HG02623 (cell line): Measurements from ENCODE around the gene TARS1.
"Not testable (repeated sequence)": the region's sequence is repeated elsewhere in the genome, so short reads cannot be mapped to it uniquely, and the experiment has no call there.

Source experiments
- ATAC-seq: cut with Tn5 transposase; IDR thresholded peaks from one replicate; pipeline ENCODE4 v1.9.1; 2021; ENCODE audit warnings: moderate library complexity; ENCODE audit not compliant: unreplicated experiment

Gene TARS1

GRCh38 chr5:33482335-33482734, 41.6 kb downstream of the TARS1 start:
- no peak for ATAC-seq

GRCh38 chr5:33487236-33487635, 46.5 kb downstream of the TARS1 start:
- no peak for ATAC-seq

DNA sequence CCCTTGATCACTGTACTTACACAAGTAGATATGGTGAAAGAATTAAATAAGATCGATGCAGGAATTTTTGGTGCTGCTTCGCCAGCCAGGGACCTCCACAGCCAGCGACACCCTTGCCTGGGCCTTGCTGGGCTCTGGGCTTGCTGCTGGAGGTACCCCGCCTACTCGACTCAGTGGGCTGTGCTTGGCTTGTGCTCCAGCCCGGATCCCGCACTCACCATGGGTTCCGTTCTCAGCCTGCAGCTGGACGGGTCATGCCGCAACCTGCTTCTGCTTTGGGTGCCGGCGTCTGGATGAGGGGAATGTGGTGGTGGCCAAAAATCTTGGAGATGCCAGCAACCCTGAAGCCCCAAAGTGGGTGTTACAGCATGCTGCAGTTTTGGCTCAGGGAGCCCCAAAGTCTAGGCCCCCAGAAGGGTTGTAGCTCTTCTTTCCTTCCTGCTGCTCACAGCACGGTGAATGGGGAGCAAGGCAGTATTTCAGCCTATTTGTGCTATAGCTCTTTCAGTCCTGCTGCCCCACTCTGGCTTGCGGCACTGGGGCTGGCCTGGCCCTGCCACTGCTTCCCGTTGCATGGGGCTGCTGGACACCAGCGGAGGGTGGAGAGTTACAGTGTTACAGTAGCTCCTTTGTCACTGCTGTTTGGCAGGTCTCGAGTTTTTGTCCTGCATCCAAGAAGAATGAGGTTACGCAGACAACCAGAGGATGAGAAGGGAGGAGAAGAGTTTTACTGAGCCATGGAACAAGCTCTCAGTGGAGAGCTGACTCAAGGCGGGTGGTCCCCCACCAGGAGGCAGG, 48.0 kb downstream of the TARS1 start:
- no peak for ATAC-seq

DNA sequence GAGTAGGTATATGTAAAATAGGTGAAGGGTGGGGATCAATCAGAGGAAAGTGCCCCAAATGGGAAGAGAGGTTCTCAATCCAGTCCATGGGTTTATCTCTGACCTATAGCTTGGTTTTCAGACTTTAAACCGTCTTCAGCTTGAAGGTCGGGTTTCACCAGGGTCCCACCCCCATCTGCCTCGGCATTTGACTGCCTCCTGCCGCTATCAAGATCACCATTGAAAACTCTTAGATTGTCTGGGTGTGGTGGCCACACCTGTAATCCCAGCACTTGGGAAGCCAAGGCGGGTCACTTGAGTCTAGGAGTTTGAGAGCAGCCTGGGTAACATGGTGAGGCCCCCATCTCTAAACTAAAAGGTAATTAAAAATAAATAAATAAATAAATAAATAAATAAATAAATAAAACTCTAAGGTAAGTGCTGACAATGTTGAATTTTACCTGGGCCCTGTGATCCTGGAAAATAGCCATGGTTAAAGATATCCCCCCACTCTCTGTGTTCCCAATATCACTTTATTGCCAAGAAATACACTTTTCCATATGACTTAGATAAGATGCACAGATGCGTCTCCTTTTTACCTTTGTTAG, 48.8 kb downstream of the TARS1 start:
- ATAC-seq, result no peak

GRCh38 chr5:33490071-33490665, 49.4 kb downstream of the TARS1 start:
- no peak for ATAC-seq

GRCh38 chr5:33491941-33492340, 51.2 kb downstream of the TARS1 start:
- no peak for ATAC-seq

DNA sequence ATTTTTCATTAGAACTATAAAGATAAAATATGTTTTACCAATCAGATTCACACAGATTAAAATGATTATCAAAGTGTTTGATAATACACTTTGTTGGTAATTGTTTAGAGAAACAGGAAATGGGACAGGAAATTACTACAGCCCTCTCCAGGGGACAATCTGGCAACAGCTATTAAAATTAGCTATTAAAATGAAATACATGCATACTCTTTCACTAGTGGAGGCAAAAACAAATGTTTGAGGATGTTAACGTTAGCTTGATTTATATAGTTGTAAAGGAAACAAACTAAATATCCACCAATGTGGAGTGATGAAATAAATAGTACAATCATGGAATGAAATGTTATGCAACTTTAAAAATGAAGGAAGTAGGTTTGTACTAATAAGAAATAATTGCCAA, 53.7 kb downstream of the TARS1 start:
- ATAC-seq, result no peak

DNA sequence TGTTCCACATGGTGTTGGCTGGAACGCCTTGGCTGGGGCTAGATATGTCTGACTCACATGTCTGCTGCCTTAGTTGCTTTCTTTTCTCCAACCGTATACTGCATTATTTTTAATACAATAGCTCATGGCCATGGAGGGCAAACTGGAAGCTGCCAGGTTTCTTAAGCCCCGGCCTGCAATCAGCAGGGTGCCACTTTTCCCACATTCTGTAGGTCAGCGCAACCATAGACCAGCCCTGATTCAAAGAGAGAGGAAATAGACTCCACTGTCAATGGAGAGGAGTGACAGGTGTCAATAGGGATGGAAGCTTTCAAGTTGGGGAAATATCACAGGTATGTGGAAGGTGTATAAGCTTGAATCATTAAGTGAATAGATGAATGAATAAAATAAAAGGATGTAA, 60.5 kb downstream of the TARS1 start:
- no peak for ATAC-seq

GRCh38 chr5:33501899-33502298, 61.1 kb downstream of the TARS1 start:
- ATAC-seq, result no peak

DNA sequence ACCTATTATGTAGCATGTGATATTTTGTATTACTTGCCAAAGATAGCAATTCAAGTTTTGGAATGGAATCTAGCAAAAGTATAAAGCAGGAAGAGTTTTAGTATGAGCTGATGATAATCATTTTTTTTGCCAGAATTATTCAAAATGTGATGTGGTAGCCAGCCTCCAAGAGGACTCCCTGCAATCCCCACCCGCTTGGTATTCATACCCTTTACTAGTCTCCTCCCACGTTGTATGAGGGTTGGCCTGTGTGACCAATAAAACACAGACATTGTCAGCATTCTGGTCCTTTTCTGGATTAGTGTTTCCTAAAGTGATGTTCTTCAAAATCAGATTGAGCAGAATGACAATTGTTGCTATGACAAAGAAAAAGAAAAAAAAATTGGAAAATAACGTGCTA, 63.8 kb downstream of the TARS1 start:
- no peak for ATAC-seq

- no peak for ATAC-seq
Measured at GRCh38 chr5:33507426-33507825, 66.7 kb downstream of the TARS1 start.

- ATAC-seq, result no peak
Measured at GRCh38 chr5:33509036-33509435, 68.3 kb downstream of the TARS1 start.

DNA sequence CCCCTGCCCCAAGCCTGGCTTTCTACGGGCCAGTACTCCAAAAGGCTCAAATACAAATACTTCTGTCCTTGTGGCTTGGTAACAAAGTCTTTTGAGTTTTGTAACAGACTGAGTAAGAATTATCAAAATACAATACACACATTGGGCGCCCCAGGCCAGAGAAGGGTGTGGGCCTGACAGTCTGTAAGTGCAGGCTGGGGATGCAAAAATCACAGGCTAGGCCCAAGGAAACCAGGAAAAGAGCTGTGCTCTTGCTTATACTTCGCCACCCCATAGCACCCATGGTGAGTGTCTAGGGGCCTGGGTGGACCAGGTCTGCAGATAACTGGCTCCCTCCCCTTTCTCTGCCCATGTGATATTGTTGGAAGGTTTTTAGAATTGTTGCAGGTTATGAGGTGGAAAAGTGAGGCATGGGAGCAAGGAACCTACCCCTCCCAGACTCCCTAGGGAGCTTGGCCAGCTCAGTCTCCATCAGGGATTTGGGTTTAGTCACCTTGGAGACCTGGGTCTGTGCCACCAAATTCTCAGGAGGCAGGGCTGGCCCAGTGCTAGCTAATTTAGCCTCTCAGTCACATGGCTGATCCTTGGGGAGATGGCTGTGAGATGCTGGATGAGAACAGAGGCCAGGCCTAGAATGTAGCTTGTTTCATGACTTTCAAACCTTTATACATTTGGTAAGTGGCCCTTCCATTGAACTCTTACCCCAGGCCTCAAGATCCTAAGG, 72.9 kb downstream of the TARS1 start:
- no peak for ATAC-seq

DNA sequence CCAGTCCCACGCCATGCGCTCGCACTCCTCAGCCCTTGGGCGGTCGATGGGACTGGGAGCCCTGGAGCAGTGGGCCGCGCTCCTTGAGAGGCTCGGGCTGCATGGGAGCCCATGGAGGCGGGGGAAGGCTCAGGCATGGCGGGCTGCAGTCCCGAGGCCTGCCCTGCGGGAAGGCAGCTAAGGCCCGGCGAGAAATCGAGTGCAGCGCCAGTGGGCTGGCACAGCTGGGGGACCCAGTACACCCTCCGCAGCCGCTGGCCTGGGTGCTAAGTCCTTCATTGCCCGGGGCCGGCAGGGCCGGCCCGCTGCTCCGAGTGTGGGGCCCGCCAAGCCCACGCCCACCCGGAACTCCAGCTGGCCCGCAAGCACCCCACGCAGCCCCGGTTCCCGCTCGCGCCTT, 74.6 kb downstream of the TARS1 start:
- ATAC-seq, result not testable (repeated sequence)

DNA sequence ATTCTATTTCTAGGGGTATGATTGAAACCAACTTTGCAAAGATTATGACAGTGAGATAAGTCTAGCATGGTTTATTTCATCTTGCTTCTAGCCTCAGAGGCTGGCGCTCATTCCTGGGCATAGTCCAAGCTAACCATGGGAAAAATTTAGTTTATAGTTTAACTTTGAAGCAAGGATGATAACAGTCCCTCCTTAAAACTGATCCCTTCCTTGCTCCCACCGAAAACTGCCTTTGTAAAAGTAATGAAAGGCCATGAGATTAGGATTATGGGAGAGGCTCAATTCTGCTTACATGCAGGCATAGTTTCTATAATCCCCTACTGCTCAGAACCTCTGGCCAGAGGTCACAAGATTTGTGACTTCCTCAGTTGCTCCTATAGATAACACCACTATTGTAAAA, 75.7 kb downstream of the TARS1 start:
- ATAC-seq, result no peak
